BLaER1 treated with 17β-estradiol and CSF1 and Interleukin-3, amounts not matched to agents 10 nM and 100 nM (cell line): ENCODE results near the gene ITIH4.

ENCODE experiments used
- H3K27ac ChIP-seq, 11 experiments: shearing (Covaris generic); formaldehyde crosslinking; 2 replicates each; pipeline ENCODE4 v1.8.1; 2022
- H3K27me3 ChIP-seq, 11 experiments: shearing (Covaris generic); formaldehyde crosslinking; 2 replicates each; pipeline ENCODE4 v1.8.1; 2022
- H3K36me3 ChIP-seq, 11 experiments: shearing (Covaris generic); formaldehyde crosslinking; 2 replicates each; pipeline ENCODE4 v1.8.1; 2022
- H3K4me1 ChIP-seq, 10 experiments: shearing (Covaris generic); formaldehyde crosslinking; 2 replicates each; pipeline ENCODE4 v1.8.1; 2022
- H3K4me2 ChIP-seq, 11 experiments: shearing (Covaris generic); formaldehyde crosslinking; 2 replicates each; pipeline ENCODE4 v1.8.1; 2022
- H3K4me3 ChIP-seq, 10 experiments: shearing (Covaris generic); formaldehyde crosslinking; 2 replicates each; pipeline ENCODE4 v1.8.1; 2022
- H3K9ac ChIP-seq, 11 experiments: shearing (Covaris generic); formaldehyde crosslinking; 2 replicates each; pipeline ENCODE4 v1.8.1; 2022
- H3K9me3 ChIP-seq, 11 experiments: shearing (Covaris generic); formaldehyde crosslinking; replicated peaks in 1 of 11; 2 replicates each; pipeline ENCODE4 v1.8.1; 2022
- H4K20me1 ChIP-seq, 11 experiments: shearing (Covaris generic); formaldehyde crosslinking; 2 replicates each; pipeline ENCODE4 v1.8.1; 2022
- Cebpa-rat ChIP-seq, 11 experiments: shearing (Covaris generic); IDR thresholded peaks; 2 replicates each; pipeline ENCODE4 v1.8.1; 2022

Gene ITIH4

DNA sequence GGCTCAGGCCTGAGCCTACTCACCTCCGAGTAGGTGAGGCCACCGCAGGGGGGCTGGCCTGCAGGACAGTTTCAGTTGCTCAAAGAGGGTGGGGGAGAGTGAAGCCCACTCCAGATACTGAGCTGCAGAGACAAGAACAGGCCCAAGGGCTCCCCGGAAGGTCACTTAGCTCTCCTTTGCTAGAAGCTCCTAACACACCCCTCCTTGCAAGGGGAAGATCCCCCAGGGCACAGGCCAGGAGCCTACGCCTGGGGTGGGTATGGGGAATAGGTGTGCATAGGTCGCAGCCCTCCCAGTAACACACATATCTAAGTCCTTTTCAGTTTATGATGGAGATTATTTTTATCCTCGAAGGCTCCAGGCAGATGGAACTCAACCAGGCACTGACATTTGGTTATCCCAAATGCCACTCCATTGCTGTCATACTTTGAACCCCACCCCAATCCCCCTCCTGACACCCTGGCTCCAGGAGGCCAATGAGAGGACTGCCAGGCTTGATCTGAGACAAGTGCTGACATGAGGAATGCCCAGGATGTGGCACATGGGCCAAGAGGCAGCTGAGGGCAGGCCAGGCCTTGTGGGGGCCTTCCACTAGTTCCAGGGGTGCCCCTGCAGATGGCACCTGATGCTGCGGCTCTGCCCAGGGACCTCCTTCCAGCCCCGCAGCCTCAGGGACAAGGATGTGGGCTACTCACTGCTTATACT lies 5.4 kb upstream of the ITIH4 start:
- Histone ChIP-seq H3K4me2 (peak overlapping the region in 8 of 11 experiments; percentile 56 to 93 (median 78); a peak in 16 of 22 replicates), H3K27ac (no peak overlapping the region), H3K4me1 (peaks cover 29 to 99% (median 90%) of the 10 kb centered on the region in 10 experiments), H3K4me3 (no peak overlapping the region), H3K27me3 (no peaks in the 10 kb centered on the region), H4K20me1 (peaks cover 0 to 8% (median 0%) of the 10 kb centered on the region in 11 experiments; a peak in 4 of 22 replicates), H3K9me3 (no peaks in the 10 kb centered on the region), H3K36me3 (peaks cover 0 to 31% (median 18%) of the 10 kb centered on the region in 11 experiments; a peak in 14 of 22 replicates), H3K9ac (no peak overlapping the region)
- TF ChIP-seq Cebpa-rat (IDR thresholded peaks at IDR 0.05), result no peak

DNA sequence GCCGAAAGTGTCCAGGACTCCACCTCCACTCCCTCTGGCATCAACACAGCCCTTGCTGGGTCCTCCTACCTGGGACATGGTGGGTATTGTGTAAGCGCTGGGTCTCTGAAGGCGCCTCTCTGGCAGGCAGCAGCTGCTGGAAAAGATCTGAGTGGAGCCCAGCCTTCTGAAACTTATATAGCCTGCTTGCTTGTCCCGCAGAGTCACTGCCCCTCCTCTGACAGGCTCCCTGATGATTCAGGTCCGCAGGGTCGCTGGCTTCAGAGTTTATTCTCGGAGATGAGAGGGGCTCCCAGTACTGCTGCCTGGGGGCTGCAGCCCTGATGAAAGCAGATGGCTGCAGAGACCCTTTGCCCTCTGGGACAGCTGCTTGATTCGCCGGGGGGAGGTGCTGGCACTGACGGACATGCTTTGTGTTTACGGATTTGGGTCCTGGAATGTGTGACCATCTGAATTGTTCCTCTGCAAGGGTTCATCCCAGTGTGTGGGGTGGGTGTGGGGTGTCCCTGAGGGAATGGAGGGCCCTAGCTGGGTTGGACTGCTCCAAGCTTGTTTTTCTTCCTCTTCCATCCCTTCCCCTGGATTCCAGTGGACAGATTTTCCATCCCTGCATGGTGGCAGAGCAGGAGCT lies 4.5 kb upstream of the ITIH4 start, which contains the start of gene MUSTN1:
MUSTN1 (minus strand) TSS at position 149 of the 631 bp plus-strand sequence; CDS start at position 78, 71 bp downstream.
- Histone ChIP-seq H3K4me3 (no peak within 1 kb of the TSS), H3K27me3 (no peaks in the 10 kb centered on the region), H3K4me1 (peaks cover 29 to 99% (median 88%) of the 10 kb centered on the region in 10 experiments), H3K9ac (no peak within 1 kb of the TSS), H3K27ac (no peak within 1 kb of the TSS), H3K9me3 (no peaks in the 10 kb centered on the region), H4K20me1 (peaks cover 0 to 9% (median 0%) of the 10 kb centered on the region in 11 experiments; a peak in 4 of 22 replicates), H3K36me3 (peaks cover 0 to 27% (median 12%) of the 10 kb centered on the region in 11 experiments; a peak in 13 of 22 replicates), H3K4me2 (peak within 1 kb of the TSS in 6 of 11 experiments; percentile 72 to 93 (median 82); a peak in 13 of 22 replicates)
- no peak for TF ChIP-seq Cebpa-rat (IDR thresholded peaks at IDR 0.05)

DNA sequence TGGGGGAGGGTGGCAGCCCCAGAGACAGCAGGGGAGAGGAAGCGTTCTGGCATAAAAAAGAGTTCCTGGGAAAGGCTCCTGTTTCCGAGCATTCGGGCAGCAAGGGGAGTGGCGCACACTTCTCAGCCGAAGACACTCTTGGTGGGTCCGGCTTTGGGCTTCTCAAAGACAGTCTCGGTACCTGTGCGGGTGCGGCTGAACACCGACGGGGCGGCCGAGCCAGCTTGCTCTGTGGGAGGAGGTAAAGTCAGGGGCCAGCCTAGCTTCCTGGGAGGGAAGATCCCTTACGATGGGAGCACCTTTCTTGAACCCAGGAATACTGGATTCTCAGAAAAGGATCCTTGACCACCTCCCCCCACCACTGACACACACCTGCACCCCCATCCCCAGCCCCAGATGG lies 2.7 kb upstream of the ITIH4 start:
- H4K20me1 ChIP-seq, result peaks cover 0 to 9% (median 0%) of the 10 kb centered on the region in 11 experiments; a peak in 4 of 22 replicates
- no peak overlapping the region for H3K9ac ChIP-seq
- H3K4me2 ChIP-seq, result peak overlapping the region in 7 of 11 experiments; percentile 7 to 87 (median 80); a peak in 9 of 22 replicates
- H3K27ac ChIP-seq, result no peak overlapping the region
- H3K4me3 ChIP-seq, result no peak overlapping the region
- no peak for TF ChIP-seq Cebpa-rat (IDR thresholded peaks at IDR 0.05)
- H3K27me3 ChIP-seq, result no peaks in the 10 kb centered on the region
- peaks cover 27 to 81% (median 70%) of the 10 kb centered on the region in 10 experiments for H3K4me1 ChIP-seq
- H3K36me3 ChIP-seq, result peaks cover 0 to 25% (median 10%) of the 10 kb centered on the region in 11 experiments; a peak in 9 of 22 replicates
- no peaks in the 10 kb centered on the region for H3K9me3 ChIP-seq

DNA sequence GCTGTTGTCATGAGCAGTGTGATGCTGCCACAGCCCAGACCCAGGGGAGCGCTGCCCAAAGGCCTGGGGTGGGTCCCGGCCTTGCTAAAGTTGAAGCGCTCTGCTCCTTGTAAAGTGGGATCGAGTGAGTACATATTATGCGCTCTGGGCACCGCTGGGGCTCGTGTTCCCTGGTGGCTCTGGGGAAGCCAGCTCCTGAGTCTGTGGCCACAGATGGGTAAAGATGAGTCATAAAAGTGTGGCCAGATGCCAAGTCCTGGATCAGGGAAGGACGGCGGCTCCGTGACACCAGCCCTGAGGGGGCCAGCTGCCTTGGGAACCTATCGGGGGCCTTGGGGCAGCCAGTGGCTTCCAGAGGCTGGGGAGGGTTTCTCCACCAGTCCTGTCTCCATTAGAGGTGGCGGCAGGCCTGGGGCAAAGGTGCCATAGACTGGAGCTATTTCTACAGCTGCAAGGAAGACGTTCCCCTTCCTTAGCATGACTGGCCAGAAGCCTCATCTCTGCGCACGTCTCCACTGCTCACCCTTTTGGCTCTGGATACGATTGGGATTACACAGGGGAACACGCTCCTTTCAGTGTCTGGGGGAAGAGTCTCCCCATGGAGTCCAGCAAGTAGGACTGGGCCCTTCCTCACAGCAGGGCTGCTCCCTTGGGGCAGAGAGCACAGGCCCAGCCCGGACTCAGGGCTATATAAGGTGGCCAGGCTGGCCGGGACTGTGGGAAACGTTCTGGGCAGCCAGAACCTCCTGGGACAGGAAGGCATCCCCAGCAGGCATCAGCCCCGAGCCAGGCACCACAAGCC lies 1.2 kb upstream of the ITIH4 start:
- H3K36me3 ChIP-seq, result peaks cover 0 to 20% (median 9%) of the 10 kb centered on the region in 11 experiments; a peak in 8 of 22 replicates
- H3K9me3 ChIP-seq, result no peaks in the 10 kb centered on the region
- H3K4me2 ChIP-seq, result peak overlapping the region; percentile 64 to 87 (median 80)
- H3K4me1 ChIP-seq, result peaks cover 33 to 74% (median 55%) of the 10 kb centered on the region in 10 experiments
- peaks cover 0 to 8% (median 0%) of the 10 kb centered on the region in 11 experiments; a peak in 4 of 22 replicates for H4K20me1 ChIP-seq
- H3K9ac ChIP-seq, result peak overlapping the region in 9 of 11 experiments; percentile 8 to 61 (median 22); a peak in 10 of 22 replicates
- H3K4me3 ChIP-seq, result no peak overlapping the region
- H3K27ac ChIP-seq, result peak overlapping the region in 9 of 11 experiments; percentile 13 to 62 (median 38); a peak in 16 of 22 replicates
- H3K27me3 ChIP-seq, result no peaks in the 10 kb centered on the region
- no peak for TF ChIP-seq Cebpa-rat (IDR thresholded peaks at IDR 0.05)

DNA sequence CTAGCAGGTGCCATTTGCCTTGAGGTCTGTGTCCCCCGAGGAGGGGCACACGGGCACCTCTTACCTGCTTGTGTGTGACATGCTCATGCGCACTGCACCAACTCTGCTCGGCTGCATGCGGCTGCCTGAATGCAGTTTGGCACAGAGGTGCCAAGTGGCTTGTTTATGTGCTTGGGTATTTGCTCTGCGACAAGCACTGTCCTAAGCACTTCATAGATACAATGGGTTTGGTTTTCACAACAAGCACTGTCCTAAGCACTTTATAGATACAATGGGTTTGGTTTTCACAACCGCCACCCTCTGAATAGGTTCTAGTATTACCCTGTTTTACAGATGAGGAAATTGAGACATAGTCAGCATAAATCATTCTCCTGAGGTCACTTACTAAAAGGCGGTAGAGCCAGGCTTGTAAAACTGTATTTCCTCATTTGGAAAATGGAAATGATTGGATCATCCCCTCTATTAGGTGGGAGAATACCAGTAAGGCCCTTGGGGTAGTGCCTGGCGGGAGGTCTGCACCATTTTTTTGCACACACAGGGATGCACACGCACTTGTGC lies 487 bp downstream of the ITIH4 start:
- Histone ChIP-seq H3K4me2 (peak overlapping the region; percentile 64 to 87 (median 80); a peak in 11 of 22 replicates), H3K36me3 (peaks cover 0 to 3% (median 0%) of the 10 kb centered on the region in 11 experiments; a peak in 2 of 22 replicates), H3K27me3 (no peaks in the 10 kb centered on the region), H3K9ac (no peak overlapping the region), H3K4me1 (peaks cover 33 to 57% (median 42%) of the 10 kb centered on the region in 10 experiments), H3K9me3 (no peaks in the 10 kb centered on the region), H3K27ac (no peak overlapping the region), H3K4me3 (no peak overlapping the region), H4K20me1 (peaks cover 0 to 8% (median 0%) of the 10 kb centered on the region in 11 experiments; a peak in 4 of 22 replicates)
- TF ChIP-seq Cebpa-rat (IDR thresholded peaks at IDR 0.05), result no peak

DNA sequence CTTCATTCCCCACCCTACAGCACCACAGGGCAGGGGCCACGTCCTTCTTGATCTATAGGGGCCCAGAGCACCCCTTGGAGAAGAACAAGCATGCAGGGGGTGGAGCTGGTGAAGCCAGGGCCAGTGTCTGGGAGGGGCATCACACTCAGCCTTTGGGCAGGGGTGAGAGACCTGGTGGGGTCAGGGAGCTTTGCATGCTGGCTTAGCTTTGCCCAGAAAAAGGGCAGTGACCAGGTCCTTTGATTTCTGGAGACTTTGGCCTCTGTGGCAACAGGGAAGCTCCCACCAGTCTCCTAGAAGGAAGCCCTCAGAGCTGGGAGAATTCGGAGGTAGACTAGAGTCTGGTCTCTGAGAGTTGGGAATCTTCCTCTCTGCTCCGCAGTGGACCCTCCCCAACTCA lies 990 bp downstream of the ITIH4 start:
- H4K20me1 ChIP-seq, result peaks cover 0 to 8% (median 0%) of the 10 kb centered on the region in 11 experiments; a peak in 3 of 22 replicates
- no peak for TF ChIP-seq Cebpa-rat (IDR thresholded peaks at IDR 0.05)
- H3K4me2 ChIP-seq, result peak overlapping the region in 1 of 11 experiments; percentile 73; a peak in 1 of 22 replicates
- no peak overlapping the region for H3K9ac ChIP-seq
- H3K27me3 ChIP-seq, result no peaks in the 10 kb centered on the region
- H3K27ac ChIP-seq, result no peak overlapping the region
- H3K4me1 ChIP-seq, result peaks cover 32 to 52% (median 40%) of the 10 kb centered on the region in 10 experiments
- H3K4me3 ChIP-seq, result no peak overlapping the region
- peaks cover 0 to 3% (median 0%) of the 10 kb centered on the region in 11 experiments; a peak in 1 of 22 replicates for H3K36me3 ChIP-seq
- no peaks in the 10 kb centered on the region for H3K9me3 ChIP-seq

DNA sequence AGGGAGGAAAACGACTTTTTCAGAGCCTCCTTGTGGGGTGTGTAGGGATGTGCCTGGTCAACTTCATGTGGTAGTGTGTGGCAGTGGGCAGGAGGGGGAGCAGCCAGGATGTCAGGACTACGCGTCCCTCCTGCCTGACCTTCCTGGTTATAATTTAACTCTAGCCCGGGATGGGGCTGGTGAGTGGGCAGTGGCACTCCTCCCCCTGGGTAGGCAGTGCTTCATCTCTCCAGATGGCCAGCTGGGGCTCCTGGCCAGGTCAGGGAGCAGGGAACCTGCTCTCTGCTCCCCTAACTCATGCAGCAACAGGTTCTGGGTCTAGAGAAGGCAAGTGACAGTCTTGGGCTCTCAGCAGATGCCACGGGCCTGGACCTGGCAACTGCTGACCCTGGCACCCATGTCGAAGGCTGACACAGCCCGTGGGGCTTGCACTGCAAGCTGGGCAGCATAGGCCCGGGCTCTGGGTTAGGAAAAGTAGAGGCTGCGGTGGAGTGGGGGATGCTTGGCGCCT lies 2.6 kb downstream of the ITIH4 start:
- H3K27ac ChIP-seq, result no peak overlapping the region
- H3K9me3 ChIP-seq, result no peaks in the 10 kb centered on the region
- peaks cover 0 to 14% (median 0%) of the 10 kb centered on the region in 11 experiments; a peak in 3 of 22 replicates for H3K36me3 ChIP-seq
- no peak overlapping the region for H3K4me3 ChIP-seq
- peaks cover 0 to 8% (median 0%) of the 10 kb centered on the region in 11 experiments; a peak in 3 of 22 replicates for H4K20me1 ChIP-seq
- peak overlapping the region in 2 of 11 experiments; percentile 4 to 13; a peak in 1 of 22 replicates for H3K9ac ChIP-seq
- H3K4me1 ChIP-seq, result peaks cover 26 to 41% (median 35%) of the 10 kb centered on the region in 10 experiments
- H3K4me2 ChIP-seq, result peak overlapping the region in 3 of 11 experiments; percentile 20 to 26 (median 22); a peak in 3 of 22 replicates
- TF ChIP-seq Cebpa-rat (IDR thresholded peaks at IDR 0.05), result no peak
- no peaks in the 10 kb centered on the region for H3K27me3 ChIP-seq
